GM06990 (cell line): ENCODE results near the gene SLC27A3.
"Not testable (repeated sequence)": the region's sequence is repeated elsewhere in the genome, so short reads cannot be mapped to it uniquely, and the experiment has no call there.

Source experiments
- DNase-seq: peaks from one replicate; pipeline ENCODE4 v3.0.0-alpha.2; 2011; ENCODE audit not compliant: insufficient read length; ENCODE audit errors: extremely low read depth
- H3K27me3 ChIP-seq: replicated peaks from 2 replicates; pipeline ENCODE4 v1.6.0; 2011; ENCODE audit warnings: low read length; ENCODE audit not compliant: control insufficient read depth, insufficient read depth
- H3K36me3 ChIP-seq: 2 replicates; pipeline ENCODE4 v1.5.1; 2011; ENCODE audit warnings: low read length; ENCODE audit not compliant: control insufficient read depth, insufficient read depth
- H3K4me3 ChIP-seq: replicated peaks from 2 replicates; pipeline ENCODE4 v1.5.1; 2011; ENCODE audit warnings: low read depth, mild to moderate bottlenecking, control low read depth, low read length
- CTCF ChIP-seq: IDR thresholded peaks from 2 replicates; pipeline ENCODE4 v1.5.1; 2011; ENCODE audit warnings: low read length, control low read depth, mild to moderate bottlenecking, inconsistent platforms; ENCODE audit not compliant: insufficient read depth, poor library complexity, severe bottlenecking

SLC27A3 gene

GRCh38 chr1:153754266-153754665, 20.9 kb upstream of the SLC27A3 start:
- Histone ChIP-seq H3K27me3 (no peaks in the 10 kb centered on the region), H3K4me3 (no peak overlapping the region), H3K36me3 (peaks cover 34% of the 10 kb centered on the region)
- no peak for TF ChIP-seq CTCF
- DNase-seq: no peak

GRCh38 chr1:153760440-153760839, 14.8 kb upstream of the SLC27A3 start:
- H3K4me3 ChIP-seq: no peak overlapping the region
- no peak for DNase-seq
- no peaks in the 10 kb centered on the region for H3K27me3 ChIP-seq
- TF ChIP-seq CTCF: no peak
- H3K36me3 ChIP-seq: peaks cover 47% of the 10 kb centered on the region

- Histone ChIP-seq H3K27me3 (no peaks in the 10 kb centered on the region), H3K36me3 (peaks cover 48% of the 10 kb centered on the region), H3K4me3 (no peak overlapping the region)
- no peak for TF ChIP-seq CTCF
- DNase-seq: no peak
Measured at GRCh38 chr1:153763365-153764225, 11.6 kb upstream of the SLC27A3 start.

GRCh38 chr1:153764310-153764709, 10.9 kb upstream of the SLC27A3 start:
- no peak for DNase-seq
- no peak overlapping the region for H3K4me3 ChIP-seq
- H3K27me3 ChIP-seq: no peaks in the 10 kb centered on the region
- peaks cover 50% of the 10 kb centered on the region for H3K36me3 ChIP-seq
- no peak for TF ChIP-seq CTCF

- not testable (repeated sequence) for H3K27me3 ChIP-seq, H3K4me3 ChIP-seq, DNase-seq
- peaks cover 56% of the 10 kb centered on the region for H3K36me3 ChIP-seq
Measured at GRCh38 chr1:153766663-153767062, 8.5 kb upstream of the SLC27A3 start.

GRCh38 chr1:153767519-153767918, 7.7 kb upstream of the SLC27A3 start:
- no peak for TF ChIP-seq CTCF
- Histone ChIP-seq H3K4me3 (no peak overlapping the region), H3K36me3 (peaks cover 58% of the 10 kb centered on the region), H3K27me3 (no peaks in the 10 kb centered on the region)
- no peak for DNase-seq
